Fibroblast of mammary gland (primary cell): ENCODE data around the gene CORO7.

Experiments
- DNase-seq: peaks from one replicate; pipeline ENCODE4 v3.0.0-alpha.2; 2010; ENCODE audit warnings: low read depth
- H3K4me3 ChIP-seq: 2 replicates; pipeline ENCODE4 v1.5.1; 2011; ENCODE audit warnings: low read depth, mild to moderate bottlenecking, low read length, moderate library complexity; ENCODE audit not compliant: control insufficient read depth
- TF ChIP-seq, protein P1 (sequence below): conservative IDR thresholded peaks from 2 replicates; pipeline ENCODE4 v1.5.1; 2011; ENCODE audit warnings: low read depth, low read length, inconsistent platforms; ENCODE audit not compliant: control insufficient read depth, insufficient read depth

Gene CORO7

GRCh38 chr16:4426722-4427372 lies 10.5 kb upstream of the CORO7 start:
- peak overlapping the region; percentile 97 for H3K4me3 ChIP-seq
- no peak for DNase-seq
- TF ChIP-seq, protein P1, sequence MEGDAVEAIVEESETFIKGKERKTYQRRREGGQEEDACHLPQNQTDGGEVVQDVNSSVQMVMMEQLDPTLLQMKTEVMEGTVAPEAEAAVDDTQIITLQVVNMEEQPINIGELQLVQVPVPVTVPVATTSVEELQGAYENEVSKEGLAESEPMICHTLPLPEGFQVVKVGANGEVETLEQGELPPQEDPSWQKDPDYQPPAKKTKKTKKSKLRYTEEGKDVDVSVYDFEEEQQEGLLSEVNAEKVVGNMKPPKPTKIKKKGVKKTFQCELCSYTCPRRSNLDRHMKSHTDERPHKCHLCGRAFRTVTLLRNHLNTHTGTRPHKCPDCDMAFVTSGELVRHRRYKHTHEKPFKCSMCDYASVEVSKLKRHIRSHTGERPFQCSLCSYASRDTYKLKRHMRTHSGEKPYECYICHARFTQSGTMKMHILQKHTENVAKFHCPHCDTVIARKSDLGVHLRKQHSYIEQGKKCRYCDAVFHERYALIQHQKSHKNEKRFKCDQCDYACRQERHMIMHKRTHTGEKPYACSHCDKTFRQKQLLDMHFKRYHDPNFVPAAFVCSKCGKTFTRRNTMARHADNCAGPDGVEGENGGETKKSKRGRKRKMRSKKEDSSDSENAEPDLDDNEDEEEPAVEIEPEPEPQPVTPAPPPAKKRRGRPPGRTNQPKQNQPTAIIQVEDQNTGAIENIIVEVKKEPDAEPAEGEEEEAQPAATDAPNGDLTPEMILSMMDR: no peak

DNA sequence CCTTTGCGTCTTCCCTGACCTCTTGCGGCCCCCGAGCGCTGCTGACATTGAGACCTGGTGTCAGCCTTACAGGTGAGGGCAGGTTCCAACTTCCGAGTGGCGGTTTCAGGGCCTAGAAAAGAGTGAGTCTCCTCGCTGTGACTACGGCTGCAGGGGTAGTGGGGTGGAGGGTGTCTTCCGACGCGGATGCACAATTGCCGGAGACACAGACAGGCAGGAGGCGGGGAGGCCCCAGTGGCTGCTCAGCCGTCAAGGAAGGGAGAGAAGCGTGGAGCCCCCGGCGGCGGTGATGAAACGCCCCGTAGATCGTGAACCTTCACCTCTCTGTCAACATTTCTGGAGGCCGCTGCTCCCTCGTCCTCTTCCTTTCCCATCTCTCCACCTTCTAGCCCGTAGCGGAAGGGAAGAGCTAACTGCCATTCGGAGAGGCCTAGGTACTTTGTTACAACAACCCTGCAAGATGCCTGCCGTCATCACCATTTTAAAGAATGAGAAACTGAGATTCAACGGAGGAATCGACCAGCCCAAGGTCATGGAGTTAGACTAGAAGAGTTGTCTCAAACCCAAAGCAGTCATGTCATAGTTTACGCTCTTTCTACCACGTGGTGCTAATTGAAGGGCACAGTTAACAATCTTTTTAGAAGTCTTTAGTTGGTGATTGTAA lies 9.8 kb upstream of the CORO7 start:
- H3K4me3 ChIP-seq: peak overlapping the region; percentile 97
- no peak for DNase-seq
- TF ChIP-seq, protein P1: no peak

DNA sequence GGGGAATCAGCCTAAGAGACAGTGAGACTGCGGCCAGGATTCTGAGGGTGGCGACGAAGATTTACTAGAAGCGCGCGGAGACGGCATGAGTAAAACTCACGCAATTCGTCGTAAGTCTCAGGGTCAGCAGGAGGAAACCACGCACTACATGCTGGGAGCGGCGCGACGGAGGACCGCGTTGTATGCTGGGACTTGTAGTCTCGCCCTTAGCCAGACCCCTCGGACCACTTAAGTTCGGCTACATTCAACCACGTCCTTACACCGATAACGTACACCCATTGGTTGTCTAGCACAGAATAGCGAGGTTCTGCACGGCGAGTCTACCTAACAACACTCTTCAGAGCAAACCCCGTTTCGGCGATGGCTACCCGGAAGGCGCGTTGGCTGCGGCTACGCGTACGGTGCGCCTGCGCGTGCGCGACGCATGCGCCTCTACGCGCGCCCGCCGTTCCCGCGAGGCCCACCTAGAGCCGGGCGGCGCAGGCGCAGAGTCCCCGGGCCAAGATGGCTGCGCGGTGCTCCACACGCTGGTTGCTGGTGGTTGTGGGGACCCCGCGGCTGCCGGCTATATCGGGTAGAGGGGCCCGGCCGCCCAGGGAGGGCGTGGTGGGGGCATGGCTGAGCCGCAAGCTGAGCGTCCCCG lies 9.1 kb upstream of the CORO7 start, which contains the start of gene DNAJA3:
TSS of gene DNAJA3 (plus strand) at position 491 of the 643 bp plus-strand sequence. CDS start at position 505, 14 bp downstream.
- peak; percentile 97 for DNase-seq
- peak within 1 kb of the TSS; percentile 97 for H3K4me3 ChIP-seq
- TF ChIP-seq, protein P1: no peak

DNA sequence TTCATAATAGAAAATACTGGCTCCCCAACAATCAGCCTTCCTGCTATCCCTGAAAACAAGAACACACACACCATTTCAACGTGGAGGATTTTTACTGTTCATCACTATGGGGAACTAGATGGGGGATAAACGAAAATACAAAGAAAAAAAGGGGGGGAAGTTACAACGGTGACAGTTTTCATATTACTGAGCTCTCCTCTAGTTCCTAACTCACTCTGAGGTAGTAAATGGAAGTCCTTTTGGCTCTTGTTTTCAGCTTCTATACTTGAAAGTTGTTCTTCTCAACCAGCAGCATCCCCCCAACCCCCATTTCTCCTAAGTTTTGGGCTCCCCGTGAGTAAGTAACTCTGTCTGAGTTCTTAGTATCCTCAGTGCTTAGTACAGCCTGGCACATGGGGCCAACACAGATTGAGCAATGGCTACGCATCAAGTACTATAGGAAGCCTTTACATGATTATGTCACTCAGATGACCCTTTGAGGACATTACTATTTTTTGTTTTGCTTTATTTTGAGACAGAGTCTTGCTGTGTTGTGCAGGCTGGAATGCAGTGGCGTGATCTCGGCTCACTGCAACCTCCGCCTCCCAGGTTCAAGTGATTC lies 4.2 kb upstream of the CORO7 start:
- H3K4me3 ChIP-seq: no peak overlapping the region
- no peak for DNase-seq
- TF ChIP-seq, protein P1: no peak

DNA sequence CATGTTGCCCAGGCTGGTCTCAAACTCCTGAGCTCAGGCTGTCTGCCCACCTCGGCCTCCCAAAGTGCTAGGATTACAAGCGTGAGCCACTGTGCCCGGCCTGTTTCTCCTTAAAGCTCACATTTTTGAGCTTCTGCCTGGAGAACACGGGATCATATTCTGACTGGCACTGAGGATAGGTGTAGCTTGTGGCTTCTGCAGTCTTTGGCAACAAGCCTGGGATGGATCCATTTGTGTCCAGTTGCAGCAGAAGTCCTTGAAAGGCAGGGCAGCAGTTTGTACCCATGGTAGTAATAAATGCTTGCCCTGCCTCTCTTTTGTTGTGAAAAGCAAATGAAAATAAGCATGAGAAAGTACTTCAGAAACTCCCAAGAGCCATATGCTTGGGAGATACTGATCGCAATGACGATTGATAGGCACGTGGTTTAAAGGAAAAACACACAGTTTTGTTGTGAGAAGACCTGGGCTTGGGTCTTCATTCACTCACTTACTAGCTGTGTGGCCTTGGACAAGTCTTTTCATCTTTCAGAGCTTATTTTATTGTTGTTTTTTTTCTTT lies 3.1 kb upstream of the CORO7 start:
- TF ChIP-seq, protein P1: no peak
- no peak overlapping the region for H3K4me3 ChIP-seq
- no peak for DNase-seq

DNA sequence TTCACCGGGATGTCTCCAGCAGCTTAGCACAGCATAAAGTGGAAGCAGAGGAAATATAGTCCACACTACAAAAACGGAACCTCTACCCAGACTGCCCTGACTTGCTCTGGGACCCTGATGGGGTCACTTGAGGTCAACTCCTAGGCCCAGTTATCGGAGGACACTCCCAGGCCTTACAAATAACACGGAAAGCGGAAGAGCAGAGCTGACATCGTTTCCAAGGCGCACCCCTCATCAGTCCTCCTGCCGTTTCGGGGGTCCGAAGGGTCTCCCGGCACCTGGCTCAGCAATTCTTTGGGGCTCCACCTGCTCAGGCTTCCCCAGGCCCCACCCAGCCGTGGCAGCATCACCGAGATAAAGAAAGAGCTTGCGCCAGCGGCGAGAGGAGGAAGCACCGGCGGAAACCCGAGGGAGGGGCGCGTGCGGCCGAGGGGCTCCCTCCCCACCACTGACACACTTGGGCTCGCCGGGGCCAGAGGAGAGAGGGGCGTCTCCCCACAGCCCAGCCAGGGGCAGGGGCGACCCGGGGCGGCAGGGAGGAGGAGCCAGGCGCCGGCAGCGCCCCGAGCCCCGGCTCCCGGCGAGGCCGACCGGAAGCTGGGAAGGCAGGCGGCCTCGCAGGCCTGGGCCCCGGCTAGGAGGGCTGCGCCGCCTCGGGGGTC lies 727 bp downstream of the CORO7 start:
- DNase-seq: no peak
- TF ChIP-seq, protein P1: no peak
- H3K4me3 ChIP-seq: peak overlapping the region; percentile 70
